Loucy (cell line): ENCODE results near the gene KCNQ5.

ENCODE experiments used
- H2AFZ ChIP-seq: fragments of 200-600 bp; sonication (generic); 2 replicates; pipeline ENCODE4 v1.6.0; 2016; ENCODE audit warnings: antibody characterized with exemption, mild to moderate bottlenecking, low read length, moderate library complexity
- H3F3A ChIP-seq: fragments of 200-600 bp; 2 replicates; pipeline ENCODE4 v1.6.0; 2016; ENCODE audit warnings: antibody characterized with exemption, low read depth, mild to moderate bottlenecking
- H3K27me3 ChIP-seq: fragments of 200-600 bp; sonication (generic); 2 replicates; pipeline ENCODE4 v1.6.1; 2014; ENCODE audit warnings: low read length, mild to moderate bottlenecking; ENCODE audit not compliant: insufficient read depth, poor library complexity, severe bottlenecking
- H3K36me3 ChIP-seq: fragments of 200-600 bp; sonication (generic); 2 replicates; pipeline ENCODE4 v1.6.1; 2016; ENCODE audit warnings: low read length; ENCODE audit not compliant: insufficient read depth
- H3K4me1 ChIP-seq: fragments of 200-600 bp; sonication (generic); 2 replicates; pipeline ENCODE4 v1.5.1; 2014; ENCODE audit warnings: low read length, mild to moderate bottlenecking; ENCODE audit not compliant: insufficient read depth, poor library complexity, severe bottlenecking
- H3K4me2 ChIP-seq: fragments of 200-600 bp; sonication (generic); 2 replicates; pipeline ENCODE4 v1.6.0; 2014; ENCODE audit warnings: antibody characterized with exemption, low read length, low read depth, mild to moderate bottlenecking; ENCODE audit not compliant: poor library complexity, severe bottlenecking
- H3K4me3 ChIP-seq: fragments of 200-600 bp; sonication (generic); 2 replicates; pipeline ENCODE4 v1.5.1; 2014; ENCODE audit warnings: low read length, mild to moderate bottlenecking, mixed read lengths; ENCODE audit not compliant: poor library complexity, severe bottlenecking
- H3K79me2 ChIP-seq: fragments of 200-600 bp; sonication (generic); 2 replicates; pipeline ENCODE4 v1.6.1; 2014; ENCODE audit warnings: low read length; ENCODE audit not compliant: insufficient read depth
- H3K9ac ChIP-seq: fragments of 200-600 bp; sonication (generic); 2 replicates; pipeline ENCODE4 v1.6.0; 2014; ENCODE audit warnings: mild to moderate bottlenecking, low read depth, low read length, moderate library complexity; ENCODE audit not compliant: poor library complexity, severe bottlenecking
- H3K9me2 ChIP-seq: fragments of 200-600 bp; sonication (generic); replicated peaks from 2 replicates; pipeline ENCODE4 v1.6.1; 2016; ENCODE audit warnings: low read depth, low read length, mixed read lengths
- H3K9me3 ChIP-seq: fragments of 200-600 bp; sonication (generic); 2 replicates; pipeline ENCODE4 v1.6.1; 2014; ENCODE audit warnings: mild to moderate bottlenecking, antibody characterized with exemption, low read length, low read depth; ENCODE audit not compliant: insufficient read depth
- H4K20me1 ChIP-seq: fragments of 200-600 bp; sonication (generic); 2 replicates; pipeline ENCODE4 v1.6.0; 2014; ENCODE audit warnings: antibody characterized with exemption, low read length, mild to moderate bottlenecking; ENCODE audit not compliant: insufficient read depth, poor library complexity, severe bottlenecking
- EZH2phosphoT487 ChIP-seq: fragments of 200-600 bp; IDR thresholded peaks from 2 replicates; pipeline ENCODE4 v1.6.1; 2018; ENCODE audit warnings: antibody characterized with exemption, mild to moderate bottlenecking, moderate library complexity, borderline replicate concordance
- TF ChIP-seq, protein P1 (sequence below): fragments of 200-600 bp; sonication (generic); conservative IDR thresholded peaks from 2 replicates; pipeline ENCODE4 v1.5.1; 2014; ENCODE audit warnings: mild to moderate bottlenecking, antibody characterized with exemption, low read length

KCNQ5 gene

DNA sequence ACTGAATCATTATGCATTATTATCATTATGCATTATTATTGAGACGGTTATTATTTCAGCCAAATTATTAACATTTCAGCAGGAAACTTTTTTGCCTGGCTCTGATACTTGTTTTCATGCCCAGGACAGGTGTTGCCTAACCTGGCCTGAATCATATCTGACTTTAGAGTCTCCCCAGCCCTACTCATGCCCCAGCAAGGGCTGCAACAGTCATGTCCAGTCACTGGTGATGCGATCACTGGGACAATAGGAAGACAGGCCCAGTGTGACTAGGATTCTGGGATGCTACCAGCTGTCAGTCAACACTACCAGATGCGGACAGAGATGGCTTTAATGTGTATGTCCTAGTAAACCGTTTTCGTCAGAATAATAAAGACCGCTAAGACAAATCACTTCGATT, 318.4 kb downstream of the KCNQ5 start:
- Histone ChIP-seq H3K9me3 (no peaks in the 10 kb centered on the region), H4K20me1 (no peaks in the 10 kb centered on the region), H3K4me1 (no peaks in the 10 kb centered on the region), H3F3A (no peaks in the 10 kb centered on the region), H3K9me2 (no peaks in the 10 kb centered on the region), H3K36me3 (no peaks in the 10 kb centered on the region), H3K79me2 (no peaks in the 10 kb centered on the region), H2AFZ (no peak overlapping the region), H3K4me2 (no peak overlapping the region), H3K27me3 (no peaks in the 10 kb centered on the region), H3K9ac (no peak overlapping the region), H3K4me3 (no peak overlapping the region)
- TF ChIP-seq, protein P1, sequence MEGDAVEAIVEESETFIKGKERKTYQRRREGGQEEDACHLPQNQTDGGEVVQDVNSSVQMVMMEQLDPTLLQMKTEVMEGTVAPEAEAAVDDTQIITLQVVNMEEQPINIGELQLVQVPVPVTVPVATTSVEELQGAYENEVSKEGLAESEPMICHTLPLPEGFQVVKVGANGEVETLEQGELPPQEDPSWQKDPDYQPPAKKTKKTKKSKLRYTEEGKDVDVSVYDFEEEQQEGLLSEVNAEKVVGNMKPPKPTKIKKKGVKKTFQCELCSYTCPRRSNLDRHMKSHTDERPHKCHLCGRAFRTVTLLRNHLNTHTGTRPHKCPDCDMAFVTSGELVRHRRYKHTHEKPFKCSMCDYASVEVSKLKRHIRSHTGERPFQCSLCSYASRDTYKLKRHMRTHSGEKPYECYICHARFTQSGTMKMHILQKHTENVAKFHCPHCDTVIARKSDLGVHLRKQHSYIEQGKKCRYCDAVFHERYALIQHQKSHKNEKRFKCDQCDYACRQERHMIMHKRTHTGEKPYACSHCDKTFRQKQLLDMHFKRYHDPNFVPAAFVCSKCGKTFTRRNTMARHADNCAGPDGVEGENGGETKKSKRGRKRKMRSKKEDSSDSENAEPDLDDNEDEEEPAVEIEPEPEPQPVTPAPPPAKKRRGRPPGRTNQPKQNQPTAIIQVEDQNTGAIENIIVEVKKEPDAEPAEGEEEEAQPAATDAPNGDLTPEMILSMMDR = no peak
- TF ChIP-seq EZH2phosphoT487 = no peak

DNA sequence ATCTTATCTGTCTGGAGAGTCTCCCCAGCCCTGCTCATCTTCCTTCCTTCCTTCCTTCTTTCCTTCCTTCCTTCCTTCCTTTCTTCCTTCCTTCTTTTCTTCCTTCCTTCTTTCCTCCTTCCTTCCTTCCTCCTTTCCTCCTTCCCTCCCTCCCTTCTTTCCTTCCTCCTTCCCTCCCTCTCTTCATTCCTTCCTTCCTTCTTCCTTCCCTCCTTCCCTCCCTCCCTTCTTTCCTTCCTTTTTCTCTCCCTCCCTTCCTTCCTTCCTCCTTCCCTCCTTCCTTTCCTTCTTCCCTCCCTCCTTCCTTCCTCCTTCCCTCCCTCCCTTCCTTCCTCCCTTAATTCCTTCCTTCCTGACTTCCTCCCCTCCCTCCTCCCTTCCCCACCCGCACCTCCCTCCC, 319.4 kb downstream of the KCNQ5 start:
- Histone ChIP-seq H3K9me2 (no peaks in the 10 kb centered on the region), H3K4me1 (no peaks in the 10 kb centered on the region), H3F3A (no peaks in the 10 kb centered on the region), H3K4me3 (no peak overlapping the region), H2AFZ (no peak overlapping the region), H3K9ac (no peak overlapping the region), H3K36me3 (no peaks in the 10 kb centered on the region), H3K4me2 (no peak overlapping the region), H3K27me3 (no peaks in the 10 kb centered on the region), H4K20me1 (no peaks in the 10 kb centered on the region), H3K9me3 (no peaks in the 10 kb centered on the region), H3K79me2 (no peaks in the 10 kb centered on the region)
- TF ChIP-seq, protein P1 = no peak
- TF ChIP-seq EZH2phosphoT487 = no peak

DNA sequence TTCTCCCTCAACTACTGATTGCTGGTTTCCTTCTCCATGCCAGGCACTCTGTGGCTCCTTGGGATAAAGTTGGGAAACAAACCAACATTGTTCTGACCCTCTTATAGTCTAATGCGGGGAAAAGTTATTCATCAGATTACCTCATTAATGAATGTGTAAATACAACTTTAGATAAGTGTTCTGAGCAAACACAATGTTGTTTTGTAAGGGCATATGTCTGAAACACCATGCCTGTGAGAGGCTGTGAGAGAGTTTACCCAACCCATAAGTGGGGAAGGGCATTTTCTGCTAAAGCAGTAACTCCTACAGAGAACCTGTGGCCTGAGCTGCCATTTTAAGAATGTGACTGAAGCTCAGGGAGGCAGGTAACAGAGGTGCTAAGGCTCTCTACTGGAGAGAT, 319.9 kb downstream of the KCNQ5 start:
- Histone ChIP-seq H3K36me3 (no peaks in the 10 kb centered on the region), H3K9me3 (no peaks in the 10 kb centered on the region), H3F3A (no peaks in the 10 kb centered on the region), H3K27me3 (no peaks in the 10 kb centered on the region), H2AFZ (no peak overlapping the region), H3K9ac (no peak overlapping the region), H3K4me2 (no peak overlapping the region), H3K79me2 (no peaks in the 10 kb centered on the region), H4K20me1 (no peaks in the 10 kb centered on the region), H3K4me3 (no peak overlapping the region), H3K4me1 (no peaks in the 10 kb centered on the region), H3K9me2 (no peaks in the 10 kb centered on the region)
- TF ChIP-seq EZH2phosphoT487 = no peak
- TF ChIP-seq, protein P1 = no peak
